Measurements from ENCODE around the gene TALDO1. TPM values are rescaled to one million over a fixed set of nuclear protein-coding genes. Genes with fewer than 3 reads are reported as not detected.

TALDO1 gene
- total RNA-seq, 1 donor from 2014 or later = 78.3 TPM

- H3K27me3 ChIP-seq (ENCODE audit: control insufficient read depth in 3 of 3, insufficient read depth in 3 of 3, low read length in 3 of 3) = no peaks in the 10 kb centered on the region
- no peak overlapping the region for H3K27ac ChIP-seq (ENCODE audit: low read depth, low read length)
- H3K4me3 ChIP-seq (ENCODE audit: low read length in 3 of 3) = no peak overlapping the region
- H3K9ac ChIP-seq (ENCODE audit: low read depth in 1 of 3, low read length in 3 of 3) = no peak overlapping the region
- peaks cover 0 to 5% (median 0%) of the 10 kb centered on the region in 3 donors for H3K4me1 ChIP-seq (ENCODE audit: control insufficient read depth in 3 of 3, insufficient read depth in 3 of 3, low read length in 3 of 3)
- H3K36me3 ChIP-seq (ENCODE audit: control insufficient read depth in 3 of 3, insufficient read depth in 3 of 3, low read length in 3 of 3) = peaks cover 47 to 64% (median 53%) of the 10 kb centered on the region in 3 donors
- H3K9me3 ChIP-seq (ENCODE audit: control insufficient read depth in 3 of 3, low read length in 3 of 3) = no peaks in the 10 kb centered on the region
Measured at GRCh38 chr11:760236-760635, 13.0 kb downstream of the TALDO1 start.

GRCh38 chr11:761526-762108 is 14.4 kb downstream of the TALDO1 start:
- no peaks in the 10 kb centered on the region for H3K9me3 ChIP-seq (ENCODE audit: control insufficient read depth in 3 of 3, low read length in 3 of 3)
- H3K4me1 ChIP-seq (ENCODE audit: control insufficient read depth in 3 of 3, insufficient read depth in 3 of 3, low read length in 3 of 3) = peaks cover 0 to 5% (median 0%) of the 10 kb centered on the region in 3 donors
- H3K4me3 ChIP-seq (ENCODE audit: low read length in 3 of 3) = no peak overlapping the region
- H3K27ac ChIP-seq (ENCODE audit: low read depth, low read length) = no peak overlapping the region
- no peaks in the 10 kb centered on the region for H3K27me3 ChIP-seq (ENCODE audit: control insufficient read depth in 3 of 3, insufficient read depth in 3 of 3, low read length in 3 of 3)
- H3K9ac ChIP-seq (ENCODE audit: low read depth in 1 of 3, low read length in 3 of 3) = no peak overlapping the region
- peaks cover 46 to 66% (median 57%) of the 10 kb centered on the region in 3 donors for H3K36me3 ChIP-seq (ENCODE audit: control insufficient read depth in 3 of 3, insufficient read depth in 3 of 3, low read length in 3 of 3)

- H3K27me3 ChIP-seq (ENCODE audit: control insufficient read depth in 3 of 3, insufficient read depth in 3 of 3, low read length in 3 of 3) = no peaks in the 10 kb centered on the region
- no peak overlapping the region for H3K27ac ChIP-seq (ENCODE audit: low read depth, low read length)
- H3K9ac ChIP-seq (ENCODE audit: low read depth in 1 of 3, low read length in 3 of 3) = peak overlapping the region in 1 of 3 donors; percentile 25
- peaks cover 46 to 70% (median 56%) of the 10 kb centered on the region in 3 donors for H3K36me3 ChIP-seq (ENCODE audit: control insufficient read depth in 3 of 3, insufficient read depth in 3 of 3, low read length in 3 of 3)
- no peak overlapping the region for H3K4me3 ChIP-seq (ENCODE audit: low read length in 3 of 3)
- H3K4me1 ChIP-seq (ENCODE audit: control insufficient read depth in 3 of 3, insufficient read depth in 3 of 3, low read length in 3 of 3) = peaks cover 0 to 5% (median 0%) of the 10 kb centered on the region in 3 donors
- no peaks in the 10 kb centered on the region for H3K9me3 ChIP-seq (ENCODE audit: control insufficient read depth in 3 of 3, low read length in 3 of 3)
Measured at GRCh38 chr11:762421-763072, 15.3 kb downstream of the TALDO1 start.

- Histone ChIP-seq H3K4me3 (ENCODE audit: low read length in 3 of 3) (no peak overlapping the region), H3K9me3 (ENCODE audit: control insufficient read depth in 3 of 3, low read length in 3 of 3) (no peaks in the 10 kb centered on the region), H3K27me3 (ENCODE audit: control insufficient read depth in 3 of 3, insufficient read depth in 3 of 3, low read length in 3 of 3) (no peaks in the 10 kb centered on the region), H3K36me3 (ENCODE audit: control insufficient read depth in 3 of 3, insufficient read depth in 3 of 3, low read length in 3 of 3) (peaks cover 46 to 71% (median 55%) of the 10 kb centered on the region in 3 donors), H3K4me1 (ENCODE audit: control insufficient read depth in 3 of 3, insufficient read depth in 3 of 3, low read length in 3 of 3) (peaks cover 0 to 5% (median 0%) of the 10 kb centered on the region in 3 donors), H3K9ac (ENCODE audit: low read depth in 1 of 3, low read length in 3 of 3) (no peak overlapping the region), H3K27ac (ENCODE audit: low read depth, low read length) (no peak overlapping the region)
Measured at GRCh38 chr11:763073-763463, 15.8 kb downstream of the TALDO1 start.

- Histone ChIP-seq H3K9me3 (ENCODE audit: control insufficient read depth in 3 of 3, low read length in 3 of 3) (no peaks in the 10 kb centered on the region), H3K27ac (ENCODE audit: low read depth, low read length) (no peak overlapping the region), H3K9ac (ENCODE audit: low read depth in 1 of 3, low read length in 3 of 3) (no peak overlapping the region), H3K27me3 (ENCODE audit: control insufficient read depth in 3 of 3, insufficient read depth in 3 of 3, low read length in 3 of 3) (no peaks in the 10 kb centered on the region), H3K4me3 (ENCODE audit: low read length in 3 of 3) (no peak overlapping the region), H3K36me3 (ENCODE audit: control insufficient read depth in 3 of 3, insufficient read depth in 3 of 3, low read length in 3 of 3) (peaks cover 46 to 70% (median 55%) of the 10 kb centered on the region in 3 donors), H3K4me1 (ENCODE audit: control insufficient read depth in 3 of 3, insufficient read depth in 3 of 3, low read length in 3 of 3) (peaks cover 0 to 5% (median 0%) of the 10 kb centered on the region in 3 donors)
Measured at GRCh38 chr11:763549-764321, 16.5 kb downstream of the TALDO1 start.

GRCh38 chr11:764322-765024 is 17.2 kb downstream of the TALDO1 start:
- Histone ChIP-seq H3K9ac (ENCODE audit: low read depth in 1 of 3, low read length in 3 of 3) (no peak overlapping the region), H3K36me3 (ENCODE audit: control insufficient read depth in 3 of 3, insufficient read depth in 3 of 3, low read length in 3 of 3) (peaks cover 43 to 62% (median 52%) of the 10 kb centered on the region in 3 donors), H3K27ac (ENCODE audit: low read depth, low read length) (no peak overlapping the region), H3K4me1 (ENCODE audit: control insufficient read depth in 3 of 3, insufficient read depth in 3 of 3, low read length in 3 of 3) (peaks cover 0 to 5% (median 0%) of the 10 kb centered on the region in 3 donors), H3K27me3 (ENCODE audit: control insufficient read depth in 3 of 3, insufficient read depth in 3 of 3, low read length in 3 of 3) (no peaks in the 10 kb centered on the region), H3K9me3 (ENCODE audit: control insufficient read depth in 3 of 3, low read length in 3 of 3) (no peaks in the 10 kb centered on the region), H3K4me3 (ENCODE audit: low read length in 3 of 3) (no peak overlapping the region)

- H3K4me1 ChIP-seq (ENCODE audit: control insufficient read depth in 3 of 3, insufficient read depth in 3 of 3, low read length in 3 of 3) = peaks cover 0 to 5% (median 0%) of the 10 kb centered on the region in 3 donors
- H3K9ac ChIP-seq (ENCODE audit: low read depth in 1 of 3, low read length in 3 of 3) = no peak overlapping the region
- no peaks in the 10 kb centered on the region for H3K9me3 ChIP-seq (ENCODE audit: control insufficient read depth in 3 of 3, low read length in 3 of 3)
- no peak overlapping the region for H3K27ac ChIP-seq (ENCODE audit: low read depth, low read length)
- H3K4me3 ChIP-seq (ENCODE audit: low read length in 3 of 3) = no peak overlapping the region
- peaks cover 41 to 61% (median 50%) of the 10 kb centered on the region in 3 donors for H3K36me3 ChIP-seq (ENCODE audit: control insufficient read depth in 3 of 3, insufficient read depth in 3 of 3, low read length in 3 of 3)
- H3K27me3 ChIP-seq (ENCODE audit: control insufficient read depth in 3 of 3, insufficient read depth in 3 of 3, low read length in 3 of 3) = no peaks in the 10 kb centered on the region
Measured at GRCh38 chr11:765025-765801, 17.9 kb downstream of the TALDO1 start.

- Histone ChIP-seq H3K36me3 (ENCODE audit: control insufficient read depth in 3 of 3, insufficient read depth in 3 of 3, low read length in 3 of 3) (peaks cover 44 to 64% (median 51%) of the 10 kb centered on the region in 3 donors), H3K27me3 (ENCODE audit: control insufficient read depth in 3 of 3, insufficient read depth in 3 of 3, low read length in 3 of 3) (no peaks in the 10 kb centered on the region), H3K4me3 (ENCODE audit: low read length in 3 of 3) (no peak overlapping the region), H3K9ac (ENCODE audit: low read depth in 1 of 3, low read length in 3 of 3) (no peak overlapping the region), H3K4me1 (ENCODE audit: control insufficient read depth in 3 of 3, insufficient read depth in 3 of 3, low read length in 3 of 3) (peaks cover 0 to 5% (median 0%) of the 10 kb centered on the region in 3 donors), H3K9me3 (ENCODE audit: control insufficient read depth in 3 of 3, low read length in 3 of 3) (no peaks in the 10 kb centered on the region), H3K27ac (ENCODE audit: low read depth, low read length) (no peak overlapping the region)
Measured at GRCh38 chr11:765802-766091, 18.5 kb downstream of the TALDO1 start.

All from skeletal muscle tissue (tissue), 4 donors.